Liver (tissue), 3 donors: ENCODE results near the gene S100PBP.

ENCODE experiments used
- FOXA2 ChIP-seq: IDR thresholded peaks from 2 replicates; pipeline ENCODE4 v1.6.1; 2016; ENCODE audit warnings: antibody characterized with exemption
- HNF4A ChIP-seq, 2 donors: conservative IDR thresholded peaks; 2 replicates each; pipeline ENCODE4 v1.6.1; 2016; ENCODE audit warnings: antibody characterized with exemption in 2 of 2, mild to moderate bottlenecking in 2 of 2
- RAD21 ChIP-seq, 2 donors: IDR thresholded peaks; 2 replicates each; pipeline ENCODE4 v1.6.1; 2016; ENCODE audit warnings: antibody characterized with exemption in 2 of 2, mild to moderate bottlenecking in 2 of 2
- RXRA ChIP-seq, 2 donors: IDR thresholded peaks; 2 replicates each; pipeline ENCODE4 v1.6.1; 2017 to 2018; ENCODE audit warnings: antibody characterized with exemption in 2 of 2, mild to moderate bottlenecking in 1 of 2
- SP1 ChIP-seq: IDR thresholded peaks from 2 replicates; pipeline ENCODE4 v1.6.1; 2018; ENCODE audit warnings: antibody characterized with exemption, mild to moderate bottlenecking
- TAF1 ChIP-seq: conservative IDR thresholded peaks from 2 replicates; pipeline ENCODE4 v1.6.1; 2016; ENCODE audit warnings: antibody characterized with exemption, mild to moderate bottlenecking
- TF ChIP-seq, protein P1 (sequence below): fragments of 150-350 bp; IDR thresholded peaks from 2 replicates; pipeline ENCODE4 v1.5.1; 2017; ENCODE audit warnings: improper control_type of control experiment, low read depth, low read length; ENCODE audit not compliant: missing input control
- TF ChIP-seq, protein P2 (sequence below): IDR thresholded peaks from 2 replicates; pipeline ENCODE4 v1.6.1; 2016; ENCODE audit warnings: antibody characterized with exemption
- TF ChIP-seq, protein P3 (sequence below): IDR thresholded peaks from 2 replicates; pipeline ENCODE4 v1.6.1; 2016; ENCODE audit warnings: antibody characterized with exemption, mild to moderate bottlenecking
- donor health status: healthy.
- donor health status: healthy.

DNA sequence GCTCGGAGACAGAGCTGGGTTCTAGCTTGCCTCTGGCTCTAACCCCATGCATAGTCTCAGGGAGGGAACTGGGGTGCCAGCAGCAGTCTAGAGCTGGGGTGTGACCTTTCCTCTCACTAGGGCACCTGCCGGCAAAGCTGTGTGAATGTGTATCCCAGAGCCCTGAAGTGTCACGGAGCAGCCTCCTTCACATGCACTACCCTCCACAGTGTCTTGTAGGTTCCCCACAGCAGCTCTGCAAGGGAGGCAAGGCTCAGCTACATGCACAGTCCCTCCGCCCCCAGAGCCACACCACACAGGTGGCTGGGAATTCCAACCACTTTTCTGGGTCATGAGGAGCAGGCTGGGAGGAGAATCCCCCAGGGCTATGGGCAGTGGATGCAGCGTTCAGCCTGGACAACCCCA, 61.2 kb downstream of the S100PBP start:
- TF ChIP-seq, protein P1, sequence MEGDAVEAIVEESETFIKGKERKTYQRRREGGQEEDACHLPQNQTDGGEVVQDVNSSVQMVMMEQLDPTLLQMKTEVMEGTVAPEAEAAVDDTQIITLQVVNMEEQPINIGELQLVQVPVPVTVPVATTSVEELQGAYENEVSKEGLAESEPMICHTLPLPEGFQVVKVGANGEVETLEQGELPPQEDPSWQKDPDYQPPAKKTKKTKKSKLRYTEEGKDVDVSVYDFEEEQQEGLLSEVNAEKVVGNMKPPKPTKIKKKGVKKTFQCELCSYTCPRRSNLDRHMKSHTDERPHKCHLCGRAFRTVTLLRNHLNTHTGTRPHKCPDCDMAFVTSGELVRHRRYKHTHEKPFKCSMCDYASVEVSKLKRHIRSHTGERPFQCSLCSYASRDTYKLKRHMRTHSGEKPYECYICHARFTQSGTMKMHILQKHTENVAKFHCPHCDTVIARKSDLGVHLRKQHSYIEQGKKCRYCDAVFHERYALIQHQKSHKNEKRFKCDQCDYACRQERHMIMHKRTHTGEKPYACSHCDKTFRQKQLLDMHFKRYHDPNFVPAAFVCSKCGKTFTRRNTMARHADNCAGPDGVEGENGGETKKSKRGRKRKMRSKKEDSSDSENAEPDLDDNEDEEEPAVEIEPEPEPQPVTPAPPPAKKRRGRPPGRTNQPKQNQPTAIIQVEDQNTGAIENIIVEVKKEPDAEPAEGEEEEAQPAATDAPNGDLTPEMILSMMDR: no peak
- no peak for TF ChIP-seq RXRA (IDR thresholded peaks at IDR 0.05)
- no peak for TF ChIP-seq RAD21 (IDR thresholded peaks at IDR 0.05)
- TF ChIP-seq, protein P2, sequence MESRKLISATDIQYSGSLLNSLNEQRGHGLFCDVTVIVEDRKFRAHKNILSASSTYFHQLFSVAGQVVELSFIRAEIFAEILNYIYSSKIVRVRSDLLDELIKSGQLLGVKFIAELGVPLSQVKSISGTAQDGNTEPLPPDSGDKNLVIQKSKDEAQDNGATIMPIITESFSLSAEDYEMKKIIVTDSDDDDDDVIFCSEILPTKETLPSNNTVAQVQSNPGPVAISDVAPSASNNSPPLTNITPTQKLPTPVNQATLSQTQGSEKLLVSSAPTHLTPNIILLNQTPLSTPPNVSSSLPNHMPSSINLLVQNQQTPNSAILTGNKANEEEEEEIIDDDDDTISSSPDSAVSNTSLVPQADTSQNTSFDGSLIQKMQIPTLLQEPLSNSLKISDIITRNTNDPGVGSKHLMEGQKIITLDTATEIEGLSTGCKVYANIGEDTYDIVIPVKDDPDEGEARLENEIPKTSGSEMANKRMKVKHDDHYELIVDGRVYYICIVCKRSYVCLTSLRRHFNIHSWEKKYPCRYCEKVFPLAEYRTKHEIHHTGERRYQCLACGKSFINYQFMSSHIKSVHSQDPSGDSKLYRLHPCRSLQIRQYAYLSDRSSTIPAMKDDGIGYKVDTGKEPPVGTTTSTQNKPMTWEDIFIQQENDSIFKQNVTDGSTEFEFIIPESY: no peak
- TF ChIP-seq TAF1: no peak
- TF ChIP-seq FOXA2: no peak
- TF ChIP-seq SP1: no peak
- TF ChIP-seq, protein P3, sequence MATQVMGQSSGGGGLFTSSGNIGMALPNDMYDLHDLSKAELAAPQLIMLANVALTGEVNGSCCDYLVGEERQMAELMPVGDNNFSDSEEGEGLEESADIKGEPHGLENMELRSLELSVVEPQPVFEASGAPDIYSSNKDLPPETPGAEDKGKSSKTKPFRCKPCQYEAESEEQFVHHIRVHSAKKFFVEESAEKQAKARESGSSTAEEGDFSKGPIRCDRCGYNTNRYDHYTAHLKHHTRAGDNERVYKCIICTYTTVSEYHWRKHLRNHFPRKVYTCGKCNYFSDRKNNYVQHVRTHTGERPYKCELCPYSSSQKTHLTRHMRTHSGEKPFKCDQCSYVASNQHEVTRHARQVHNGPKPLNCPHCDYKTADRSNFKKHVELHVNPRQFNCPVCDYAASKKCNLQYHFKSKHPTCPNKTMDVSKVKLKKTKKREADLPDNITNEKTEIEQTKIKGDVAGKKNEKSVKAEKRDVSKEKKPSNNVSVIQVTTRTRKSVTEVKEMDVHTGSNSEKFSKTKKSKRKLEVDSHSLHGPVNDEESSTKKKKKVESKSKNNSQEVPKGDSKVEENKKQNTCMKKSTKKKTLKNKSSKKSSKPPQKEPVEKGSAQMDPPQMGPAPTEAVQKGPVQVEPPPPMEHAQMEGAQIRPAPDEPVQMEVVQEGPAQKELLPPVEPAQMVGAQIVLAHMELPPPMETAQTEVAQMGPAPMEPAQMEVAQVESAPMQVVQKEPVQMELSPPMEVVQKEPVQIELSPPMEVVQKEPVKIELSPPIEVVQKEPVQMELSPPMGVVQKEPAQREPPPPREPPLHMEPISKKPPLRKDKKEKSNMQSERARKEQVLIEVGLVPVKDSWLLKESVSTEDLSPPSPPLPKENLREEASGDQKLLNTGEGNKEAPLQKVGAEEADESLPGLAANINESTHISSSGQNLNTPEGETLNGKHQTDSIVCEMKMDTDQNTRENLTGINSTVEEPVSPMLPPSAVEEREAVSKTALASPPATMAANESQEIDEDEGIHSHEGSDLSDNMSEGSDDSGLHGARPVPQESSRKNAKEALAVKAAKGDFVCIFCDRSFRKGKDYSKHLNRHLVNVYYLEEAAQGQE: no peak
- TF ChIP-seq HNF4A (conservative IDR thresholded peaks at IDR 0.05): no peak
